ENCODE measurements around the gene METRN.

GRCh38 chr16:719815-720446, 5.0 kb downstream of the METRN start:
- peak; percentile 36 for TF ChIP-seq CTCF (IDR thresholded peaks at IDR 0.05)
- no peak for TF ChIP-seq PHF8 (IDR thresholded peaks at IDR 0.05; ENCODE audit: borderline replicate concordance, low read depth)
- TF ChIP-seq POLR2A (IDR thresholded peaks at IDR 0.05; ENCODE audit: low read length) = peak; percentile 3
- no peak for TF ChIP-seq BHLHE40 (IDR thresholded peaks at IDR 0.05; ENCODE audit: low read depth, low read length)
- TF ChIP-seq CHD4 (IDR thresholded peaks at IDR 0.05; ENCODE audit: borderline replicate concordance) = no peak
- no peak for TF ChIP-seq HMGXB4 (CRISPR knock-in tag; IDR thresholded peaks at IDR 0.05; ENCODE audit: borderline replicate concordance)
- TF ChIP-seq CEBPB (IDR thresholded peaks at IDR 0.05) = no peak
